ENCODE results near the gene ISCU.

Gene ISCU

DNA sequence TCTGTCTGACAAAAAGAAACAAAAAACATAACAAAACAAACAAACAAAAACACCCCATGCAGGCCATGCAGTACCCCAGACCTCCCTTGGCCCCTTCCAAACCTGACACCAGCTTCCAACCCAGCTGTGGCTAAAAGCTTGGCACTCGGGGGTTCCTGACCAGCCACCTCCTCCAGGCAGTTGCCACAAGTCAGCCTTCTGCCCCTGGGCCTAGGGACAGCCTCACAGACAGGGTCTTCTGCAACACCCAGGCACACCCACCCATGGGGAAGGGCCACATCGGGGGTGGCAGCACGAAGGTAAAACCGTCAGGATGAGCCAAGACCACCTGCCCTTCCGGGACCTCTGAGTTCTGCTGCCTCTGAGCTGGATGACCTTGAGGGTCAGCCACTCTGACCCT is 46.2 kb downstream of the ISCU start:
- no peak overlapping the region for H3K9ac ChIP-seq (ENCODE audit: low read length)
- H4K20me1 ChIP-seq (ENCODE audit: low read depth, low read length): no peaks in the 10 kb centered on the region
- H3K36me3 ChIP-seq (ENCODE audit: low read length): no peaks in the 10 kb centered on the region
- H3K27ac ChIP-seq (ENCODE audit: low read depth, low read length): no peak overlapping the region
- no peaks in the 10 kb centered on the region for H3F3A ChIP-seq (ENCODE audit: insufficient read depth)
- no peaks in the 10 kb centered on the region for H3K9me2 ChIP-seq (replicated peaks; ENCODE audit: insufficient read depth, low read length)
- TF ChIP-seq EZH2phosphoT487 (conservative IDR thresholded peaks at IDR 0.05; ENCODE audit: low read length): no peak
- TF ChIP-seq, protein P1, sequence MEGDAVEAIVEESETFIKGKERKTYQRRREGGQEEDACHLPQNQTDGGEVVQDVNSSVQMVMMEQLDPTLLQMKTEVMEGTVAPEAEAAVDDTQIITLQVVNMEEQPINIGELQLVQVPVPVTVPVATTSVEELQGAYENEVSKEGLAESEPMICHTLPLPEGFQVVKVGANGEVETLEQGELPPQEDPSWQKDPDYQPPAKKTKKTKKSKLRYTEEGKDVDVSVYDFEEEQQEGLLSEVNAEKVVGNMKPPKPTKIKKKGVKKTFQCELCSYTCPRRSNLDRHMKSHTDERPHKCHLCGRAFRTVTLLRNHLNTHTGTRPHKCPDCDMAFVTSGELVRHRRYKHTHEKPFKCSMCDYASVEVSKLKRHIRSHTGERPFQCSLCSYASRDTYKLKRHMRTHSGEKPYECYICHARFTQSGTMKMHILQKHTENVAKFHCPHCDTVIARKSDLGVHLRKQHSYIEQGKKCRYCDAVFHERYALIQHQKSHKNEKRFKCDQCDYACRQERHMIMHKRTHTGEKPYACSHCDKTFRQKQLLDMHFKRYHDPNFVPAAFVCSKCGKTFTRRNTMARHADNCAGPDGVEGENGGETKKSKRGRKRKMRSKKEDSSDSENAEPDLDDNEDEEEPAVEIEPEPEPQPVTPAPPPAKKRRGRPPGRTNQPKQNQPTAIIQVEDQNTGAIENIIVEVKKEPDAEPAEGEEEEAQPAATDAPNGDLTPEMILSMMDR (IDR thresholded peaks at IDR 0.05; ENCODE audit: insufficient read depth, low read length, poor library complexity, severe bottlenecking): no peak
- no peaks in the 10 kb centered on the region for H3K9me3 ChIP-seq (ENCODE audit: insufficient read depth, low read length)
- H3K79me2 ChIP-seq (ENCODE audit: insufficient read depth, low read length): no peaks in the 10 kb centered on the region
- no peak overlapping the region for H3K4me2 ChIP-seq (ENCODE audit: low read depth, low read length, poor library complexity, severe bottlenecking)
- H2AFZ ChIP-seq (ENCODE audit: low read depth, low read length, severe bottlenecking): no peak overlapping the region
- no peak overlapping the region for H3K4me3 ChIP-seq (ENCODE audit: insufficient read depth, low read length, poor library complexity, severe bottlenecking)
- no peaks in the 10 kb centered on the region for H3K27me3 ChIP-seq (ENCODE audit: low read length)

DNA sequence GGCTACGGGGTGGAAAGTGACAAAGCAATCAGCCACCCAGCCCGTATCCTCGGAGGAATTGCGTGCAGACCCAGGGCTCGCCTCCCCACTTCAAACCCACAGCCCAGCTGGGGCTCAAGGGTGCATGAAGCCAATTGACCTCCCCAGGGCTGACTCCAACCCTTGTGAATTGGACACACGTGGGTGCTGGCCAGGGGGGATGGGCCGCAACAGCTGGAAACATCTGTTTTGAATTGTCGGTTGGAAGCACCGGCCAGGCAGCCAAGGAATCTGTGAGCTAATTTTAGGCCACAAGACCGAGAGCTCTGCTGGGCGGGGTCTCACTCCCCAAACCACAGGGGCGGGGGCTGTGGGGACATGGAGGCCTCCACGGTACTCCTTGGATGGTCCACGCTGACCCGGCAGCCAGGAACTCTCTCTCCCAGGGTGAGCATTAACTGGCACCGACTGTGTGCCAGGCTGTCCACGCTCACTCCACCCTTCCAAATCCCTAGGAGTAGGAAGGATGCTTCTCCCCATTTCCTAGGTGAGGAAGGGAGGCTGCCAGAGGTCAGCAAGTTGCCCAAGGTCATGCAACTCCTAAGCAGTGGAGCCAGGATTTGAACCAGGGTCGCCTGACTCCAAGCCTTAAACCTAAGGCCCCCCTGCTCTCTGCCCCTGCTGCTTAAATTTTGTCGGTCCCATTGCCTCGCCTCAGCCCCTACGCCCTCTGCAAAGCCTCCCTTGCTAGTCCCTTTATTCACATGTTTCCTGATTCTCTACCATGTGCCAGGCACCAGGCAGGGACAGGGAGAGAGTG is 47.3 kb downstream of the ISCU start:
- Histone ChIP-seq H2AFZ (ENCODE audit: low read depth, low read length, severe bottlenecking) (no peak overlapping the region), H3K27ac (ENCODE audit: low read depth, low read length) (no peak overlapping the region), H3K4me2 (ENCODE audit: low read depth, low read length, poor library complexity, severe bottlenecking) (no peak overlapping the region), H3K36me3 (ENCODE audit: low read length) (no peaks in the 10 kb centered on the region), H3K79me2 (ENCODE audit: insufficient read depth, low read length) (no peaks in the 10 kb centered on the region), H3F3A (ENCODE audit: insufficient read depth) (no peaks in the 10 kb centered on the region), H4K20me1 (ENCODE audit: low read depth, low read length) (no peaks in the 10 kb centered on the region), H3K9ac (ENCODE audit: low read length) (no peak overlapping the region), H3K27me3 (ENCODE audit: low read length) (no peaks in the 10 kb centered on the region), H3K9me2 (replicated peaks; ENCODE audit: insufficient read depth, low read length) (no peaks in the 10 kb centered on the region), H3K9me3 (ENCODE audit: insufficient read depth, low read length) (no peaks in the 10 kb centered on the region), H3K4me3 (ENCODE audit: insufficient read depth, low read length, poor library complexity, severe bottlenecking) (no peak overlapping the region)
- TF ChIP-seq, protein P1 (IDR thresholded peaks at IDR 0.05; ENCODE audit: insufficient read depth, low read length, poor library complexity, severe bottlenecking): no peak
- no peak for TF ChIP-seq EZH2phosphoT487 (conservative IDR thresholded peaks at IDR 0.05; ENCODE audit: low read length)

DNA sequence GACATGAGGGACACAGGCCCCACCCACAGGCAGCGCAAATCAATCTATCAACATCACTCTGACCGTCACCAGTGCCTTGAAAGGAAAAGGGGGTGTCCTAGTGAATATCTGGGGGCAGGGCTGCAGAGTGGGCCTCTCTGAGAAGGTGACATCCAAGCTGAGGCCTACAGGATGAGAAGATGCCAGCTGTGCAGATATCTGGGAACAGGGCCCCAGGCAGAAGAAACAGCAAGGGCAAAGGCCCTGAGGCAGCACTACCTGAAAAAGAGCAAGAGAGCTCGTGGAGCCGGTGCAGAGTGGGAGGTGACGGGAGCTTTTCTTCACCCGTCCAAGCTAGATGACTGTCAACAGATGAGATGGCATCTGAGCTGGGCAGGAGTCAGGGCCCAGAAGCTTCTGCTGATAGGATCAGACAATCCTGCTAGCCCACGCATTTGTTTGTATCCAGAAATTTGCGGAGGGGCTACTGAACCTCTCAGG is 48.0 kb downstream of the ISCU start:
- H3K9ac ChIP-seq (ENCODE audit: low read length): no peak overlapping the region
- no peaks in the 10 kb centered on the region for H3F3A ChIP-seq (ENCODE audit: insufficient read depth)
- H4K20me1 ChIP-seq (ENCODE audit: low read depth, low read length): no peaks in the 10 kb centered on the region
- TF ChIP-seq, protein P1 (IDR thresholded peaks at IDR 0.05; ENCODE audit: insufficient read depth, low read length, poor library complexity, severe bottlenecking): no peak
- no peak for TF ChIP-seq EZH2phosphoT487 (conservative IDR thresholded peaks at IDR 0.05; ENCODE audit: low read length)
- no peaks in the 10 kb centered on the region for H3K79me2 ChIP-seq (ENCODE audit: insufficient read depth, low read length)
- H3K4me3 ChIP-seq (ENCODE audit: insufficient read depth, low read length, poor library complexity, severe bottlenecking): no peak overlapping the region
- H3K9me2 ChIP-seq (replicated peaks; ENCODE audit: insufficient read depth, low read length): no peaks in the 10 kb centered on the region
- H2AFZ ChIP-seq (ENCODE audit: low read depth, low read length, severe bottlenecking): no peak overlapping the region
- no peaks in the 10 kb centered on the region for H3K36me3 ChIP-seq (ENCODE audit: low read length)
- no peak overlapping the region for H3K27ac ChIP-seq (ENCODE audit: low read depth, low read length)
- no peak overlapping the region for H3K4me2 ChIP-seq (ENCODE audit: low read depth, low read length, poor library complexity, severe bottlenecking)
- H3K9me3 ChIP-seq (ENCODE audit: insufficient read depth, low read length): no peaks in the 10 kb centered on the region
- H3K27me3 ChIP-seq (ENCODE audit: low read length): no peaks in the 10 kb centered on the region
